Panc1 (cell line): ENCODE measurements around the gene PRKD1. TPM values are rescaled to one million over a fixed set of nuclear protein-coding genes. Genes with fewer than 3 reads are reported as not detected.

Experiments
- ATAC-seq: fragments of 200-7000 bp; cut with Tn5 transposase; 2 replicates; pipeline ENCODE4 v1.9.1; 2020; ENCODE audit warnings: mild to moderate bottlenecking, moderate library complexity
- BruUV-seq: library from RNA; stranded (reverse); fragments of 400-500 nt; replicated peaks from 2 replicates; lab custom pipeline; 2021; lab: Mats Ljungman, UMichigan
- CTCF ChIA-PET: fragments of 300-600 bp; sonication (Branson Sonifier 250); formaldehyde crosslinking; loops from one replicate; lab custom pipeline; 2022; ENCODE audit warnings: antibody characterized with exemption; lab: Charles Lee
- POLR2A ChIA-PET: fragments of 300-600 bp; sonication (Branson Sonifier 250); formaldehyde crosslinking; loops from one replicate; lab custom pipeline; 2022; ENCODE audit warnings: antibody characterized with exemption; lab: Charles Lee
- DNase-seq: peaks from one replicate; pipeline ENCODE4 v3.0.0-alpha.2; 2010; ENCODE audit warnings: low read depth, low spot score
- H3K27ac ChIP-seq: 2 replicates; pipeline ENCODE4 v1.5.1; 2011; ENCODE audit warnings: mild to moderate bottlenecking, low read length, inconsistent platforms
- H3K27me3 ChIP-seq: fragments of 200-500 bp; sonication (Bioruptor generic); 2 replicates; pipeline ENCODE4 v1.6.0; 2014; ENCODE audit warnings: low read length, inconsistent platforms; ENCODE audit not compliant: control insufficient read depth, insufficient read depth
- H3K36me3 ChIP-seq: fragments of 200-500 bp; sonication (Bioruptor generic); 2 replicates; pipeline ENCODE4 v1.5.1; 2014; ENCODE audit warnings: inconsistent platforms, mild to moderate bottlenecking, low read length, moderate library complexity; ENCODE audit not compliant: control insufficient read depth, insufficient read depth
- H3K4me1 ChIP-seq: 2 replicates; pipeline ENCODE4 v1.5.1; 2011; ENCODE audit warnings: inconsistent platforms, mild to moderate bottlenecking, low read length, moderate library complexity; ENCODE audit not compliant: control insufficient read depth, insufficient read depth
- H3K4me3 ChIP-seq, 2 experiments: 2 replicates each; pipeline ENCODE4 v1.5.1; 2011 to 2012; ENCODE audit warnings: low read depth in 2 of 2, low read length in 2 of 2, mild to moderate bottlenecking in 2 of 2, inconsistent platforms in 1 of 2, moderate library complexity in 1 of 2
- H3K9me3 ChIP-seq: fragments of 200-500 bp; sonication (Bioruptor generic); 2 replicates; pipeline ENCODE4 v1.5.1; 2014; ENCODE audit warnings: low read depth, mild to moderate bottlenecking, inconsistent platforms, low read length, moderate library complexity; ENCODE audit not compliant: control insufficient read depth, insufficient read depth
- CTCF ChIP-seq: fragments of 450-650 bp; IDR thresholded peaks from 2 replicates; pipeline ENCODE4 v1.5.1; 2017; ENCODE audit warnings: mild to moderate bottlenecking
- POLR2AphosphoS5 ChIP-seq: IDR thresholded peaks from 2 replicates; pipeline ENCODE4 v1.6.1; 2012; ENCODE audit warnings: mild to moderate bottlenecking, low read depth, low read length, moderate library complexity
- REST ChIP-seq, 2 experiments: IDR thresholded peaks; 2 replicates each; pipeline ENCODE4 v1.6.1; 2011 to 2012; ENCODE audit warnings: low read depth in 2 of 2, control low read depth in 1 of 2, low read length in 1 of 2, mild to moderate bottlenecking in 1 of 2, moderate library complexity in 1 of 2; ENCODE audit not compliant: insufficient read depth in 1 of 2
- SIN3A ChIP-seq: IDR thresholded peaks from 2 replicates; pipeline ENCODE4 v1.6.1; 2012; ENCODE audit warnings: low read depth, mild to moderate bottlenecking, low read length, moderate library complexity, borderline replicate concordance; ENCODE audit not compliant: insufficient read depth
- TCF7L2 ChIP-seq: IDR thresholded peaks from 2 replicates; pipeline ENCODE4 v1.6.1; 2011; ENCODE audit warnings: mild to moderate bottlenecking, low read depth, low read length, inconsistent platforms
- in situ Hi-C: cut with HindIII; loops from 2 replicates; pipeline ENCODE4 v1.10.0; 2016; ENCODE audit warnings: low sequenced_read_pairs, low pct_unique_long_range_greater_than_20kb
- intact Hi-C: fragments of 100-400 bp; cut with micrococcal nuclease; formaldehyde crosslinking; loops from one replicate; pipeline ENCODE4 v1.10.0; 2022; ENCODE audit not compliant: unreplicated experiment
- total RNA-seq: library from RNA; stranded (reverse); gene quantifications from one replicate; pipeline ENCODE4 v1.2.1, GENCODE V29; 2021; ENCODE audit not compliant: unreplicated experiment

PRKD1 gene
- total RNA-seq, 1 experiment from 2014 or later, result 8.2 TPM

- ChIA-PET POLR2A (no interaction called here), CTCF (no interaction called here)
- no peak for TF ChIP-seq SIN3A
- TF ChIP-seq CTCF, result no peak
- no peaks in the 10 kb centered on the region for H3K36me3 ChIP-seq
- in situ Hi-C loops, result no loop called here
- no peak for ATAC-seq
- no peak overlapping the region for H3K27ac ChIP-seq
- BruUV-seq, result no TSS peak
- H3K9me3 ChIP-seq, result peaks cover 10% of the 10 kb centered on the region; the same call in 1 of the 2 replicates
- no peak for DNase-seq
- H3K27me3 ChIP-seq, result no peaks in the 10 kb centered on the region
- intact Hi-C loops, result no loop called here
- H3K4me1 ChIP-seq, result no peaks in the 10 kb centered on the region
- H3K4me3 ChIP-seq, result no peak overlapping the region
Observed at GRCh38 chr14:29643433-29644211, 284.0 kb downstream of the PRKD1 start.

GRCh38 chr14:29637411-29637810, 290.2 kb downstream of the PRKD1 start:
- no peaks in the 10 kb centered on the region for H3K27me3 ChIP-seq
- DNase-seq (no peak), ATAC-seq (no peak)
- no peak overlapping the region for H3K27ac ChIP-seq
- ChIA-PET POLR2A (no interaction called here), CTCF (no interaction called here)
- intact Hi-C loops, result no loop called here
- TF ChIP-seq POLR2AphosphoS5 (no peak), CTCF (no peak), SIN3A (no peak), REST (IDR thresholded peaks at IDR 0.05; ENCODE audit: insufficient read depth in 1 of 2, low read depth in 2 of 2, low read length in 1 of 2) (no peak), TCF7L2 (no peak)
- no peaks in the 10 kb centered on the region for H3K36me3 ChIP-seq
- no peak overlapping the region for H3K4me3 ChIP-seq
- H3K4me1 ChIP-seq, result no peaks in the 10 kb centered on the region
- in situ Hi-C loops, result no loop called here
- no TSS peak for BruUV-seq
- no peaks in the 10 kb centered on the region for H3K9me3 ChIP-seq
